ENCODE data around the gene RAB13. TPM values are rescaled to one million over a fixed set of nuclear protein-coding genes. Genes with fewer than 3 reads are reported as not detected.

The RAB13 gene
- total RNA-seq, 2 donors from 2014 or later, result 33.9 to 62.7 TPM

DNA sequence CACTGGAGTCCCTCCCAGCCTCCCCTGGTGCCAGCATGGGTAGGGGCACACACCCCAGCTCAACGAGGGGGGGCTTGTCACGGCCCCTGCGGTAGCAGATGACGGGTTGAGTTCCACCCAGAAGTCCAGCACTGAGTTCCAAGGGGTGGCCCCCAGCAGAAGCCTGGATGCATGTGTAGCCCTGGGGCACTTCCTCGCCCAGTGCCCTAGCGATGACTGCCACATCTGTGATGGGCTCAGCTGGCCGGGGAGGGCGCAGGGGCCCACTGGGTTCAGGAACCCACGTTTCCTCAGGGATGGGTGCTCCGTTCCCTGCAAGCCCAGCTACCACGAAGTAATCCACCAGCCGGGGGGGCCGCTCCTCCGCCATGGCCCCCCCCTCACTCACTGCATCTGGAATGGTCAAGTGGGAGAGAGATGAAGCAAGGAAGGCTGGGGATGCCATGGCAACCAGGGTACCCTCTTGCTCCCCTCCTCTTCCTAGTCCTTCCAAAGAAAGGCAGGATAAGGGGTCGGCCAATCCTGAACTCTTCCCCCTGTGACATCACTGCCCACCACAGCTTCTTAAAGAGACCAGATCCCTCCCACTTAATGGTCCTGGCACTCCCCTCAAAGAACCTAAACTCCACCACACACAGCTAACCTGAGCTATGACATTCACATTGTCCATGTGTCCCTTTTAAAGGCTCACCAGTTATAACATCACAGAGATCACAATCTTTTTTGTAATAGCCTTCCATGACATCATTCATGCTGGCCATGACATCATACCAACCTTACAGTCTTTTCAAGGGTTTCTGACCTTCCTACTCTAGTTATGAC, 41.9 kb downstream of the RAB13 start:
- ATAC-seq (replicated peaks in 1 of 2) (no peak), DNase-seq (no peak)
- Mint-ChIP-seq H3K9me3 (no peaks in the 10 kb centered on the region), H3K4me3 (peak overlapping the region; percentile 88 to 90), H3K27ac (peak overlapping the region; percentile 90), H3K4me1 (ENCODE audit: low read depth) (peaks cover 32% of the 10 kb centered on the region), H3K36me3 (ENCODE audit: insufficient read depth in 2 of 2) (peaks cover 11 to 13% of the 10 kb centered on the region in 2 donors), H3K27me3 (ENCODE audit: low read depth) (no peaks in the 10 kb centered on the region)

DNA sequence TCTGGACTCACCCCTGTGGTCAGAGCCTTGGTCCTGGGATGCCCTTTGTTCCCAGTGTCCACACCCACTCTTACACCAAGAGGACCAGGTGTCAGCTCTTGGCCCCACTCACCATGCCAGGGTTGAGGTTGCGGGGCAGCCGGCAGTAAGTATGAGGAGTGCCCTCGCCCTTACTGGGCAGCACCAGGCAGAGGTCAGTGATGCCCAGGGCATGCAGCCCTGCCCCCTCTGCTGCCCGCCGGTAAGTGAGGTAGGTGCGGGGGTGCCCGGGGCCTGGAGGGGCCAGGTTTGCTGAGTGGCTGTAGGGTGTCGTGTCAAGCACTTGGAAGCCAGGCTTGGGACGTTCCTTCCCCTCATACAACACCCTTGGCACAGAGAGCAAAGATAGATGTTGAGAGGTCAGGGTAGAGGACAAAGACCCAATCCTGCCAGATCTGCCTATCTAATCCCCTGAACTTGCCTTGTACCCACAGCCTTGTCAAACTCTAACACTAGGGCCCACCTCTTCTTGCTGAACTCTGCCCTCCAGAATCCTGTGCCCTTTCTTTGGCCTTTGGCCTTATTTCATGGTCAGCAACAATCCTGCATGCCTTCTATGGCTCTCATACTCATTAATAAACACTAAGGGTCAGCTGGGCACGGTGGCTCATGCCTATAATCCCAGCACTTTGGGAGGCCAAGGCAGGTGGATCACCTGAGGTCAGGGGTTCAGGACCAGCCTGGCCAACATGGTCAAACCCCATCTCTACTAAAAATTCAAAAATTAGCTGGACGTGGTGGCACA, 43.2 kb downstream of the RAB13 start:
- peaks cover 32% of the 10 kb centered on the region for H3K4me1 Mint-ChIP-seq (ENCODE audit: low read depth)
- ATAC-seq (replicated peaks in 1 of 2), result no peak

GRCh38 chr1:153941826-153942725, 44.1 kb downstream of the RAB13 start:
- no peak for DNase-seq
- no peaks in the 10 kb centered on the region for H3K9me3 Mint-ChIP-seq
- H3K36me3 Mint-ChIP-seq (ENCODE audit: insufficient read depth in 2 of 2), result peaks cover 13 to 23% of the 10 kb centered on the region in 2 donors
- no peak overlapping the region for H3K4me3 Mint-ChIP-seq
- peak overlapping the region; percentile 39 for H3K27ac Mint-ChIP-seq
- peaks cover 31% of the 10 kb centered on the region for H3K4me1 Mint-ChIP-seq (ENCODE audit: low read depth)
- no peak for ATAC-seq (replicated peaks in 1 of 2)
- no peaks in the 10 kb centered on the region for H3K27me3 Mint-ChIP-seq (ENCODE audit: low read depth)

More for the DNA sequence above, 43.2 kb downstream of the RAB13 start:
- Mint-ChIP-seq H3K27ac (peak overlapping the region; percentile 47), H3K4me3 (no peak overlapping the region), H3K27me3 (ENCODE audit: low read depth) (no peaks in the 10 kb centered on the region), H3K36me3 (ENCODE audit: insufficient read depth in 2 of 2) (peaks cover 13 to 14% of the 10 kb centered on the region in 2 donors), H3K9me3 (no peaks in the 10 kb centered on the region)
- DNase-seq, result no peak

DNA sequence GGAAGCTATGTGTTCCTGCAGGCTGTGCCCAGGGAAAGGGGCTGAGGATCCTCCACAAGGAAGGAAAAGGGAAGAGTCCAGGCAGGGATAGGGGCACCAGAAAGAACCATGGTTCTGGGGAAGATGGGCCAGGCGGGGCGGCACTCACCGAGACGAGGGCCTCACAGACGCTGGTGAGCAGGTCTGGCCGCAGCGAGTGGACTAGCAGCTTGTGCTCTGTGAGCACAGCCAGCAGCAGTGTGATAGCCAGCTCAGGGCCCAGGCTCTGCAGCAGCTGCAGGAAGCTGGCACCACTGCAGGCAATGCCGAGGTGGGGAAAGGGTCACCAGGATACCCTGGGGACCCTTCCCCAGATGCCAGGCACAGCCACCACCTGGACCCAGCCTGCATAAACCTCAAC, 45.4 kb downstream of the RAB13 start:
- Mint-ChIP-seq H3K36me3 (ENCODE audit: insufficient read depth in 2 of 2) (peaks cover 13 to 30% of the 10 kb centered on the region in 2 donors), H3K9me3 (no peaks in the 10 kb centered on the region), H3K27ac (no peak overlapping the region), H3K4me3 (no peak overlapping the region), H3K4me1 (ENCODE audit: low read depth) (peaks cover 26% of the 10 kb centered on the region), H3K27me3 (ENCODE audit: low read depth) (no peaks in the 10 kb centered on the region)
- DNase-seq (no peak), ATAC-seq (replicated peaks in 1 of 2) (no peak)

GRCh38 chr1:153939476-153939875, 46.7 kb downstream of the RAB13 start:
- H3K4me3 Mint-ChIP-seq, result no peak overlapping the region
- ATAC-seq (replicated peaks in 1 of 2) (no peak), DNase-seq (no peak)
- H3K4me1 Mint-ChIP-seq (ENCODE audit: low read depth), result peaks cover 19% of the 10 kb centered on the region
- H3K27ac Mint-ChIP-seq, result no peak overlapping the region
- H3K27me3 Mint-ChIP-seq (ENCODE audit: low read depth), result no peaks in the 10 kb centered on the region
- peaks cover 8 to 33% of the 10 kb centered on the region in 2 donors for H3K36me3 Mint-ChIP-seq (ENCODE audit: insufficient read depth in 2 of 2)
- no peaks in the 10 kb centered on the region for H3K9me3 Mint-ChIP-seq

DNA sequence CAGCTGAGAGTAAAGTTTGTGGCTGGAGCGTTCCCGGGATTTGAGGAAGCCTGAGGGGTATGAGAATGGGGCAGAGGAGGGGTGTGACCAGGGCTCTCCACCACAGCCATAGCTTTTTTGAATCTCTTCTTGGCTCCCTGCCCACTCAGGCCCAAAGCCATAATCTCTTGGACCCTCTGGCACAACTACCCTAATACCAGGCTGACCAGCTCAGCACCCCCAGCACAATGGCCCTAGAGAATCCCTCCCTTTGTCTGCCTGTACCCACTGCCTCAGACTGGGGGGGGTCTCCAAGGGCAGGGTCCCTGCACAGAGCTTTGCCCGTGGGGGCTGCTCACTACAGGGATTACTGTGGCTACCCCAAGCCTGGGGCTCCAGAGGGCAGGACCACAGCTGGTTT, 47.1 kb downstream of the RAB13 start:
- no peak for DNase-seq
- H3K9me3 Mint-ChIP-seq, result no peaks in the 10 kb centered on the region
- no peak overlapping the region for H3K4me3 Mint-ChIP-seq
- peaks cover 14% of the 10 kb centered on the region for H3K4me1 Mint-ChIP-seq (ENCODE audit: low read depth)
- no peak for ATAC-seq (replicated peaks in 1 of 2)
- peaks cover 9 to 35% of the 10 kb centered on the region in 2 donors for H3K36me3 Mint-ChIP-seq (ENCODE audit: insufficient read depth in 2 of 2)
- H3K27me3 Mint-ChIP-seq (ENCODE audit: low read depth), result no peaks in the 10 kb centered on the region
- H3K27ac Mint-ChIP-seq, result no peak overlapping the region

- no peaks in the 10 kb centered on the region for H3K9me3 Mint-ChIP-seq
- no peak for DNase-seq
- no peak overlapping the region for H3K27ac Mint-ChIP-seq
- H3K36me3 Mint-ChIP-seq (ENCODE audit: insufficient read depth in 2 of 2), result peaks cover 4 to 32% of the 10 kb centered on the region in 2 donors
- no peak for ATAC-seq (replicated peaks in 1 of 2)
- peaks cover 5% of the 10 kb centered on the region for H3K4me1 Mint-ChIP-seq (ENCODE audit: low read depth)
- no peaks in the 10 kb centered on the region for H3K27me3 Mint-ChIP-seq (ENCODE audit: low read depth)
- H3K4me3 Mint-ChIP-seq, result no peak overlapping the region
Measured at GRCh38 chr1:153937331-153937730, 48.8 kb downstream of the RAB13 start.

DNA sequence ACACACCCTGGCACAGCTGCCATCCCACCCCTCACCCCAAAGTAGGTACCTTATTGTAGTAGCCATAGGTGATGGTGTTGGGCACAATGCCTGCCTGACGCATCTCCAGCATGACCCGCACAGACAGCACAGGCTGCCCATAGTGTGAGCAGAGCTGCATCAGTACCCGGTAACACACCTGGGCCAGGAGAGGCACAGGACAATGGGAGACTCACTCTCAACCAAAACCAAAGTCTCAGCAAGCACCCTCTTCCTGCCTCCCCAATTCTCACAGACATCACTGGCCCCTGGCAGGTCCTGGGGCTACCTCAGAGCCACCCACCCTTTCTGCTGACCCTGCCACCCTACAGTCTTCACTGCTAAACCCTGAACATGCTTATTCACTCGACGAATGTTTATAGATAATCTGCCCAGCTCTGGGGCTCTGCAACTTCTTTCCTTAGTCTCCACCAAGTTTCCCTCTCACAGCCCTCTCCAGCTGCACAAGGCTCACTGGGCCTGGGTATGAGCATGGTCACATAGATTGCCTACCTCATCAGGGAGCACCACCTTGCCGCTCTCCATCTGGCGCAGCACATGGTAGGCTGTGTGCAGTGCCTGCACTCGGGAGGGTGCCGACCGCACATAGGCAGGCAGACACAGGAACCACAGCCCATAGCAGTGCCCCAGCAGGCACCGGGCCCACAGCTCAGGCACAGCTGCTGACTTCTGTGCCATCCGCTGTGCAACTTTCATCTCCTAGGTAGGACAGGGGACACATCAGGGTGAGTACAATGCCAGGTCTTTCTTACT, 49.9 kb downstream of the RAB13 start:
- no peaks in the 10 kb centered on the region for H3K9me3 Mint-ChIP-seq
- no peak for ATAC-seq (replicated peaks in 1 of 2)
- H3K27ac Mint-ChIP-seq, result no peak overlapping the region
- H3K27me3 Mint-ChIP-seq (ENCODE audit: low read depth), result no peaks in the 10 kb centered on the region
- peaks cover 4 to 30% of the 10 kb centered on the region in 2 donors for H3K36me3 Mint-ChIP-seq (ENCODE audit: insufficient read depth in 2 of 2)
- H3K4me3 Mint-ChIP-seq, result no peak overlapping the region
- no peak for DNase-seq
- peaks cover 5% of the 10 kb centered on the region for H3K4me1 Mint-ChIP-seq (ENCODE audit: low read depth)

GRCh38 chr1:153934746-153935145, 51.4 kb downstream of the RAB13 start:
- H3K9me3 Mint-ChIP-seq, result no peaks in the 10 kb centered on the region
- DNase-seq, result no peak
- peaks cover 2 to 32% of the 10 kb centered on the region in 2 donors for H3K36me3 Mint-ChIP-seq (ENCODE audit: insufficient read depth in 2 of 2)

GRCh38 chr1:153933955-153934354, 52.2 kb downstream of the RAB13 start:
- Mint-ChIP-seq H3K36me3 (ENCODE audit: insufficient read depth in 2 of 2) (peaks cover 2 to 30% of the 10 kb centered on the region in 2 donors), H3K27ac (no peak overlapping the region)

More at GRCh38 chr1:153934746-153935145, 51.4 kb downstream of the RAB13 start:
- H3K4me3 Mint-ChIP-seq, result no peak overlapping the region
- H3K27ac Mint-ChIP-seq, result no peak overlapping the region
- H3K27me3 Mint-ChIP-seq (ENCODE audit: low read depth), result no peaks in the 10 kb centered on the region
- no peaks in the 10 kb centered on the region for H3K4me1 Mint-ChIP-seq (ENCODE audit: low read depth)
- ATAC-seq (replicated peaks in 1 of 2), result no peak

GRCh38 chr1:153933430-153933829, 52.7 kb downstream of the RAB13 start:
- no peak for ATAC-seq (replicated peaks in 1 of 2)
- H3K9me3 Mint-ChIP-seq, result no peaks in the 10 kb centered on the region
- H3K4me1 Mint-ChIP-seq (ENCODE audit: low read depth), result peaks cover 10% of the 10 kb centered on the region
- no peak for DNase-seq
- H3K27ac Mint-ChIP-seq, result no peak overlapping the region
- H3K27me3 Mint-ChIP-seq (ENCODE audit: low read depth), result no peaks in the 10 kb centered on the region
- no peak overlapping the region for H3K4me3 Mint-ChIP-seq
- H3K36me3 Mint-ChIP-seq (ENCODE audit: insufficient read depth in 2 of 2), result peaks cover 2 to 27% of the 10 kb centered on the region in 2 donors

More at GRCh38 chr1:153933955-153934354, 52.2 kb downstream of the RAB13 start:
- DNase-seq (no peak), ATAC-seq (replicated peaks in 1 of 2) (no peak)
- no peak overlapping the region for H3K4me3 Mint-ChIP-seq
- H3K4me1 Mint-ChIP-seq (ENCODE audit: low read depth), result peaks cover 5% of the 10 kb centered on the region
- no peaks in the 10 kb centered on the region for H3K9me3 Mint-ChIP-seq
- no peaks in the 10 kb centered on the region for H3K27me3 Mint-ChIP-seq (ENCODE audit: low read depth)
